ENCODE data around the gene NRARP. TPM values are rescaled to one million over a fixed set of nuclear protein-coding genes. Genes with fewer than 3 reads are reported as not detected.
"Not testable (repeated sequence)": the region's sequence is repeated elsewhere in the genome, so short reads cannot be mapped to it uniquely, and the experiment has no call there.

Gene NRARP
- total and polyA plus RNA-seq, 7 donors: 0.73 to 7.5 (median 3.5) TPM

DNA sequence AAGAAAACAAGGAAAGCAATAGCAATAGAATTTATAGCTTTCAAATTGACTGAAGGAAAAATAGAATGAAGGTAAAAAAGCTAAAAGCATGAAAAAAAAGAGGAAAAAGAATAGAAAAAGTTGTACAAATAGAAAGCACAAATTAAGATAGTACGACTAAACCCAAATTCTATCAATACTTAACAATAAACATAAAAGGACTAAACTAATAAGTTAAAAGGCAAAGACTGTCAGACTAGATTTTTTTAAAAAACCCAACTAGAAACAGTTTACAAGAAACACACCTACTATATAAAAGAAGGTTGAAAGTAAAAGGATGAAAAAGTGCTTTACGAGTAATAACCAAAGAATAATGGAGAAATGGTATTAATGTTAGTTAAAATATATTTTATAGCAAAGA, 34.7 kb upstream of the NRARP start:
- H3K4me1 ChIP-seq: no peaks in the 10 kb centered on the region
- WGBS, 3 donors: 92 to 100% (median 98%) methylated on average over 2 of the region's 2 CpGs
- no peak for TF ChIP-seq CTCF (IDR thresholded peaks at IDR 0.05)

GRCh38 chr9:137333016-137333671, 31.1 kb upstream of the NRARP start:
- WGBS, 3 donors: 69 to 75% (median 74%) methylated on average over 21 of the region's 21 CpGs
- Histone ChIP-seq H3K36me3 (ENCODE audit: insufficient read depth in 1 of 2, low read depth in 1 of 2) (no peaks in the 10 kb centered on the region), H3K27ac (no peak overlapping the region), H3K9me3 (peaks cover 7% of the 10 kb centered on the region), H3K4me1 (no peaks in the 10 kb centered on the region), H3K27me3 (ENCODE audit: insufficient read depth in 3 of 3, low read length in 2 of 3) (no peaks in the 10 kb centered on the region), H3K4me3 (no peak overlapping the region)
- intact Hi-C loops (cut with DNase I): no loop called here
- TF ChIP-seq CTCF (IDR thresholded peaks at IDR 0.05): no peak
- DNase-seq (no peak), ATAC-seq (no peak)

More for the DNA sequence above, 34.7 kb upstream of the NRARP start:
- intact Hi-C loops (cut with DNase I): no loop called here
- ATAC-seq (no peak), DNase-seq (no peak)
- Histone ChIP-seq H3K36me3 (ENCODE audit: insufficient read depth in 1 of 2, low read depth in 1 of 2) (no peaks in the 10 kb centered on the region), H3K27ac (no peak overlapping the region), H3K27me3 (ENCODE audit: insufficient read depth in 3 of 3, low read length in 2 of 3) (no peaks in the 10 kb centered on the region), H3K4me3 (no peak overlapping the region), H3K9me3 (peaks cover 7% of the 10 kb centered on the region)

GRCh38 chr9:137331929-137332328, 29.9 kb upstream of the NRARP start:
- no peak for DNase-seq
- H3K4me3 ChIP-seq: no peak overlapping the region
- no peak overlapping the region for H3K27ac ChIP-seq
- WGBS, 3 donors: 91 to 94% (median 94%) methylated on average over 9 of the region's 9 CpGs
- TF ChIP-seq CTCF (IDR thresholded peaks at IDR 0.05): no peak
- no peaks in the 10 kb centered on the region for H3K4me1 ChIP-seq
- no peaks in the 10 kb centered on the region for H3K36me3 ChIP-seq (ENCODE audit: insufficient read depth in 1 of 2, low read depth in 1 of 2)
- H3K9me3 ChIP-seq: peaks cover 3% of the 10 kb centered on the region
- H3K27me3 ChIP-seq (ENCODE audit: insufficient read depth in 3 of 3, low read length in 2 of 3): no peaks in the 10 kb centered on the region
- intact Hi-C loops (cut with DNase I): no loop called here
- no peak for ATAC-seq

- no peak for ATAC-seq
- TF ChIP-seq CTCF (IDR thresholded peaks at IDR 0.05): no peak
- Histone ChIP-seq H3K36me3 (ENCODE audit: insufficient read depth in 1 of 2, low read depth in 1 of 2) (no peaks in the 10 kb centered on the region), H3K4me3 (no peak overlapping the region), H3K27me3 (ENCODE audit: insufficient read depth in 3 of 3, low read length in 2 of 3) (no peaks in the 10 kb centered on the region), H3K4me1 (no peaks in the 10 kb centered on the region), H3K27ac (no peak overlapping the region), H3K9me3 (no peaks in the 10 kb centered on the region)
- intact Hi-C loops (cut with DNase I): no loop called here
- DNase-seq: no peak
- WGBS, 3 donors: 72 to 74% (median 74%) methylated on average over 6 of the region's 6 CpGs
Observed at GRCh38 chr9:137330689-137331088, 28.6 kb upstream of the NRARP start.

GRCh38 chr9:137329590-137329989, 27.5 kb upstream of the NRARP start:
- ATAC-seq; H3K4me3 ChIP-seq; H3K36me3 ChIP-seq (ENCODE audit: insufficient read depth in 1 of 2, low read depth in 1 of 2); DNase-seq; H3K27ac ChIP-seq; H3K9me3 ChIP-seq; intact Hi-C loops (cut with DNase I); H3K4me1 ChIP-seq; H3K27me3 ChIP-seq (ENCODE audit: insufficient read depth in 3 of 3, low read length in 2 of 3): not testable (repeated sequence)
- 36 to 67% (median 63%) methylated on average over 6 to 24 of the region's 26 CpGs for WGBS, 3 donors

DNA sequence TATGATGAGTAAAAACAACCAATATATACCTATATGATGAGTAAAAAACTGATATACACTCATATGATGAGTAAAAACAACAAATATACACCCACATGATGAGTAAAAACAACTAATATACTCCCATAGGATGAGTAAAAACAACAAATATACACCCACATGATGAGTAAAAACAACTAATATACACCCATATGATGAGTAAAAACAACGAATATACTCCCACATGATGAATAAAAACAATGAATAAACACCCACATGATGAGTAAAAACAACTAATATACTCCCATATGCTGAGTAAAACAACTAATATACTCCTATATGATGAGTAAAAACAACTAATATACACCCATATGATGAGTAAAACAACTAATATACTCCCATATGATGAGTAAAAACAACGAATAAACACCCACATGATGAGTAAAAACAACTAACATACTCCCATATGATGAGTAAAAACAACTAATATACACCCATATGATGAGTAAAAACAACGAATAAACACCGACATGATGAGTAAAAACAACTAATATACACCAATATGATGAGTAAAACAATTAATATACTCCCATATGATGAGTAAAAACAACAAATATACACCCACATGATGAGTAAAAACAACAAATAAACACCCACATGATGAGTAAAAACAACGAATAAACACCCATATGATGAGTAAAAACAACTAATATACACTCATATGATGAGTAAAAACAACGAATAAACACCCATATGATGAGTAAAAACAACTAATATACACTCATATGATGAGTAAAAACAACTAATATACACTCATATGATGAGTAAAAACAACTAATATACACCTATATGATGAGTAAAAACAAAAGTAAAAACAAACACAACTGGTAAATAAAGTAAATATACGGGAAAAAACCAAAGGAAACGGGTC, 25.8 kb upstream of the NRARP start:
- intact Hi-C loops (cut with DNase I): not testable (repeated sequence)
- 78 to 81% (median 79%) methylated on average over 8 of the region's 8 CpGs for WGBS, 3 donors

More for the DNA sequence above, 25.8 kb upstream of the NRARP start:
- H3K4me1 ChIP-seq; DNase-seq; H3K27ac ChIP-seq; ATAC-seq; H3K27me3 ChIP-seq (ENCODE audit: insufficient read depth in 3 of 3, low read length in 2 of 3); H3K4me3 ChIP-seq; H3K9me3 ChIP-seq; H3K36me3 ChIP-seq (ENCODE audit: insufficient read depth in 1 of 2, low read depth in 1 of 2): not testable (repeated sequence)
